Stimulated activated CD4-positive, alpha-beta T cell treated with anti-CD3 and anti-CD28 coated beads, Interleukin-12 subunit alpha, Interleukin-12 subunit beta, amount 100 ng/mL, for 24 hours (primary cell): ENCODE results near the gene COA4.
"Not testable (repeated sequence)": the region's sequence is repeated elsewhere in the genome, so short reads cannot be mapped to it uniquely, and the experiment has no call there.

Source experiments
- DNase-seq, 2 experiments: peaks; one replicate each; pipeline ENCODE4 v3.0.0-alpha.2; 2020; ENCODE audit warnings: low read depth in 2 of 2

COA4 gene

GRCh38 chr11:73876424-73877310 lies at the start of gene COA4, which contains the start of gene PAAF1:
Gene COA4, minus strand, starts transcription at chr11:73876846. Its CDS starts 3,468 bp downstream, at chr11:73873378.
Gene PAAF1, plus strand, starts transcription at chr11:73876999. Its CDS starts 23 bp downstream, at chr11:73877022.
- DNase-seq = peak; percentile 87 to 93

- no peak for DNase-seq
Measured at GRCh38 chr11:73921180-73921579, 44.5 kb upstream of the COA4 start.

GRCh38 chr11:73916435-73916834 lies 39.8 kb upstream of the COA4 start:
- DNase-seq = no peak

- no peak for DNase-seq
Measured at GRCh38 chr11:73914284-73914683, 37.6 kb upstream of the COA4 start.

- no peak for DNase-seq
Measured at GRCh38 chr11:73913472-73913871, 36.8 kb upstream of the COA4 start.

- DNase-seq = no peak
Measured at GRCh38 chr11:73912026-73912425, 35.4 kb upstream of the COA4 start.

GRCh38 chr11:73907191-73907590 lies 30.5 kb upstream of the COA4 start:
- peak in 1 of 2 experiments; percentile 1 for DNase-seq

- no peak for DNase-seq
Measured at GRCh38 chr11:73902303-73902702, 25.7 kb upstream of the COA4 start.

- no peak for DNase-seq
Measured at GRCh38 chr11:73894725-73895335, 18.2 kb upstream of the COA4 start.

- no peak for DNase-seq
Measured at GRCh38 chr11:73893041-73893440, 16.4 kb upstream of the COA4 start.

- no peak for DNase-seq
Measured at GRCh38 chr11:73889536-73889935, 12.9 kb upstream of the COA4 start.

- no peak for DNase-seq
Measured at GRCh38 chr11:73889019-73889418, 12.4 kb upstream of the COA4 start.

GRCh38 chr11:73888244-73888643 lies 11.6 kb upstream of the COA4 start:
- no peak for DNase-seq

- no peak for DNase-seq
Measured at GRCh38 chr11:73883856-73884255, 7.2 kb upstream of the COA4 start.

GRCh38 chr11:73880449-73880848 lies 3.8 kb upstream of the COA4 start:
- DNase-seq = not testable (repeated sequence)

GRCh38 chr11:73878771-73879170 lies 2.1 kb upstream of the COA4 start:
- no peak for DNase-seq

- peak in 1 of 2 experiments; percentile 2 for DNase-seq
Measured at GRCh38 chr11:73875840-73876239, 806 bp downstream of the COA4 start.

GRCh38 chr11:73875380-73875779 lies 1.3 kb downstream of the COA4 start:
- DNase-seq = no peak

- DNase-seq = no peak
Measured at GRCh38 chr11:73872749-73873357, 3.8 kb downstream of the COA4 start.

- no peak for DNase-seq
Measured at GRCh38 chr11:73870261-73870660, 6.4 kb downstream of the COA4 start.

- DNase-seq = no peak
Measured at GRCh38 chr11:73869332-73869949, 7.2 kb downstream of the COA4 start.

- DNase-seq = no peak
Measured at GRCh38 chr11:73866586-73866996, 10.1 kb downstream of the COA4 start.
